Measurements from ENCODE around the gene GLB1L. TPM values are rescaled to one million over a fixed set of nuclear protein-coding genes. Genes with fewer than 3 reads are reported as not detected.

The GLB1L gene
- polyA plus RNA-seq (2013, experiment 1 of 4), result 9.0 TPM
- 12.9 TPM for polyA plus RNA-seq (2013, experiment 2 of 4)
- polyA plus RNA-seq (2013, experiment 3 of 4), result 9.6 TPM
- polyA plus RNA-seq (2013, experiment 4 of 4), result 12.7 TPM

DNA sequence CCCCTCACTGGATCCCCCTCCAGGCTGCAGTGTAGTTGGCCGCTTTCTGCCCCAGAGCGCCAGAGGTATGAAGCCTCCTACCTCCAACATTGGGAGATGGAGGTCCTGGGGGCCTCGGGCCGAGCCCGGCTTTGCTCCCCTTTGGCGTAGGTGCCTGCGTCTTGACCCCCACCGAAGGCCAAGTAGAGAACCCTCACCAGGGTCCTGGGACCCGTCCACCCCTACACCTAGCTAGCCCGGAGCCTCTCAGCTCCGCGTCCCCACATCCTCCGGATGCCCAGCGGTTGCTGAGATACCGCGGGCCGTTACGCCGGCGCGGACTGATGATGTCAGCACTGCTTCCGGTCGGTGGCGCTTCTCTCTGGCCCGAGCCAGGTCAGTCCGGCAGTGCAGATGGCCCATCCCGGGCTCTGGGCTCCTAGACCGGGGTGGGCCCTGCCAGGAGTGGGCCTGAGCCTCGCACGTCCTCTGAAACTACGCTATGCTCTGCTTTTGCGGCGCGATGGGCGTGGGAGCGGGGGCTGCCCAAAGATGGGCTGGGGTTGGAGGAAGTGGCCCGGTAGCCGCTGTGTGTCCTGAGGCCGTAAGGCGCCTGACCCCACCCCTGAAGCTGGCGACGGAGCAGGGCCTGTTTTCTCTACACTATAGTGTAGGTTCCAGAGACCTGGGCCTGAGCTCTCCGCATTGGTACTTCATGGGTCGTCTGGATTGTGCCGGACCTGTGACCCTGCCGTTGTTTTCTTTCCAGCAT, at the start of gene GLB1L, which contains the start of gene STK16:
Gene GLB1L (minus strand): TSS at position 297 of the 751 bp plus-strand sequence. CDS start 1,871 bp downstream, outside the sequence.
Gene STK16 (plus strand): TSS at position 332 of the 751 bp plus-strand sequence. CDS start 521 bp downstream, outside the sequence.
- peaks cover 5% of the 10 kb centered on the region for H3K36me3 ChIP-seq (ENCODE audit: control insufficient read depth, insufficient read depth, low read length)
- 1 to 2% methylated on average over 46 of the region's 46 CpGs for WGBS, 2 experiments
- H3K9me3 ChIP-seq (ENCODE audit: control insufficient read depth, low read length), result no peaks in the 10 kb centered on the region
- H3K4me1 ChIP-seq (ENCODE audit: control insufficient read depth, insufficient read depth, low read length), result peaks cover 9% of the 10 kb centered on the region
- peak within 1 kb of the TSS; percentile 98 for H3K27ac ChIP-seq (ENCODE audit: insufficient read depth, low read depth, low read length, poor library complexity, severe bottlenecking)
- no peaks in the 10 kb centered on the region for H3K27me3 ChIP-seq (ENCODE audit: control insufficient read depth, insufficient read depth, low read length, poor library complexity, severe bottlenecking)
- peak within 1 kb of the TSS; percentile 95 for H3K4me3 ChIP-seq (ENCODE audit: insufficient read depth, low read depth, low read length)

DNA sequence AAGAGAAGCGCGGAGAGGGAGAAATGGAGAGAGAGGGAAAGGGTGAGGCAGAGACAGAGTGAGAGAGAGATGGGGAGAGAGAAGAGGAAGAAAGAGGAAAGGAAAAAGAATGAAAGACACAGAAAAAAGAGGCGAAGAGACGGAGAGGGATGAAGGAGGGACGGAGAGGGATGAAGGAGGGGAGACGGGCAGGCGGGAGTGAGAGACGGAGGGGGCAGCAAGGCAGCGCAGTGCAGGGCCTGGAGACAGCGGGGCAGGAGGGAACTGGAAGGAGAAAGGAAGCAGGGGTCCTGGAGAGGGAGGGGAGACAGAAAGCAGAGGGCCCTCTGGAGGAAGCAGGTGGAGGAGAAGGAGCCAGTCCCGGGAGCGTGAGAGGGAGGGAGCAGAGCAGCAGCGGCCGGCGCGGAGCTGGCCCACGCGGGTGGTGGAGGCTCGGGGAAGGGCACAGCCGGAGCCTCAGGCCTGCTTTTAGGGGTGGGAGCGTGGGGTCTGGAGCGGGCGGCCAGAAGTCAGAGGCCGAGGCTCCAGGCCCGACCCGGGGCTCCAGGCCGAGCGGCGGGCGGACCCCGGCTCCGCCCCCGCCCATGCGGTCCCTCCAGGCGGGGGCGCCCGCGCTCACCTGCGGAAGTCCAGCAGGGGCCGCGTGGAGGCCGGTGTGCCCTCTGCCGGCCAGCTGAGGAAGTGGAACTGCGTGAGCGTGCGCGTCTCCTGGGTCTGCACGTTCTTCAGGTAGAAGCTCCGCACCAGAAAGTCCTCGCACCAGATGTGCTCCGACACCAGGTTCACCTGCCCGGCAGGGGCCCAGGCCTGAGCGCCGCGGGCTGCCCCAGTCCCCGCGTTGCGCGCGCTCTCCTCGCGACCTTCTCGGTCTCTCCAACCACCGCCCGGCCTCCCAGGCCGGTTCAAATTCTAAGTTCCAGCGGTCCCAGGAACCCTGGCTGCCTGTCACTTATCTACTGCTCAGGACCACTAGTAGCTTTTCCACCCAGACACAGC, 49.4 kb upstream of the GLB1L start:
- Histone ChIP-seq H3K36me3 (ENCODE audit: control insufficient read depth, insufficient read depth, low read length) (no peaks in the 10 kb centered on the region), H3K4me3 (ENCODE audit: insufficient read depth, low read depth, low read length) (peak overlapping the region; percentile 54), H3K4me1 (ENCODE audit: control insufficient read depth, insufficient read depth, low read length) (peaks cover 14% of the 10 kb centered on the region), H3K9me3 (ENCODE audit: control insufficient read depth, low read length) (no peaks in the 10 kb centered on the region), H3K27me3 (ENCODE audit: control insufficient read depth, insufficient read depth, low read length, poor library complexity, severe bottlenecking) (peaks cover 22% of the 10 kb centered on the region), H3K27ac (ENCODE audit: insufficient read depth, low read depth, low read length, poor library complexity, severe bottlenecking) (no peak overlapping the region)
- WGBS, 2 experiments, result 5 to 6% methylated on average over 67 of the region's 67 CpGs

DNA sequence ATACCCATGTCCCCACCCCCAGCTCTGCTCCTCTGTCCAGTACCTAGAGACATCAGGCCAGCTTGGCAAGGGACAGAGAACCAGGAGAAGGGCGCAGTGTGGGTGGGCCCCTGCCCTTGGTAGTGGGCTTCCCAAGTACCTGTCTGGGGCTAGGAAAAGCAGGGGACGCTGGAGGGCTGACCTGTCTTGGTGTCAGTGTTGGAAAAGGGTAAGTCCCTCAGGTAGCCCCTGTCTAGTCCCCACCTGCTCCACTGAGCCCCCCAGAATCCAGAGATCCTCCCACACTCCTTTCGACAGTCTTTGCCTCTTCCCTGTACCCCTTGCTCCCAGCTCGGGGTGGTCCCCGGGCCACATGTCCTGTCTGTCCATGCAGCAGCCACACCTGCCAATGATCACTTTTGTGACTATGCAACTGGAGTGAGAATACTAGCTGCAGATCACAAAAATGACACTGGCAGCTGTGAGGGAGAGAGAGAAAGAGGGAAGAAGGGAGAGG, 48.5 kb upstream of the GLB1L start:
- peaks cover 22% of the 10 kb centered on the region for H3K27me3 ChIP-seq (ENCODE audit: control insufficient read depth, insufficient read depth, low read length, poor library complexity, severe bottlenecking)
- H3K4me3 ChIP-seq (ENCODE audit: insufficient read depth, low read depth, low read length), result peak overlapping the region; percentile 54
- H3K9me3 ChIP-seq (ENCODE audit: control insufficient read depth, low read length), result no peaks in the 10 kb centered on the region
- peaks cover 6% of the 10 kb centered on the region for H3K4me1 ChIP-seq (ENCODE audit: control insufficient read depth, insufficient read depth, low read length)
- no peak overlapping the region for H3K27ac ChIP-seq (ENCODE audit: insufficient read depth, low read depth, low read length, poor library complexity, severe bottlenecking)
- H3K36me3 ChIP-seq (ENCODE audit: control insufficient read depth, insufficient read depth, low read length), result no peaks in the 10 kb centered on the region
- WGBS, 2 experiments, result 90 to 91% methylated on average over 5 of the region's 5 CpGs

DNA sequence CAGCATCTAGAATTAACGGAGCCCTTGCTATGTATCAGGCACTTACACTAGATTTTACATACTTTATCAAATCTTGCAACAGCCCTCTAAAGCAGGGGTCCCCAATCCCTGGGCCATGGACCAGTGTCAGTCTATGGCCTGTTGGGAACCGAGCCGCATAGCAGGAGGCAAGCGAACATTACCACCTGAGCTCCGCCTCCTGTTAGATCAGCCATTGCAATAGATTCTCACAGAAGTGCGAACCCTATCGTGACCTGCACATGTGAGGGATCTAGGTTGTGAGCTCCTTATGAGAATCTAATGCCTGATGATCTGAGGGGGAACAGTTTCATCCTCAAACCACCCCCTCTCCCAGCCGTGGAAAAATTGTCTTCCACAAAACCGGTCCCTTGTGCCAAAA, 47.4 kb upstream of the GLB1L start:
- peaks cover 6% of the 10 kb centered on the region for H3K4me1 ChIP-seq (ENCODE audit: control insufficient read depth, insufficient read depth, low read length)
- 93 to 94% methylated on average over 9 of the region's 9 CpGs for WGBS, 2 experiments
- no peak overlapping the region for H3K4me3 ChIP-seq (ENCODE audit: insufficient read depth, low read depth, low read length)
- no peaks in the 10 kb centered on the region for H3K9me3 ChIP-seq (ENCODE audit: control insufficient read depth, low read length)
- no peaks in the 10 kb centered on the region for H3K36me3 ChIP-seq (ENCODE audit: control insufficient read depth, insufficient read depth, low read length)
- H3K27ac ChIP-seq (ENCODE audit: insufficient read depth, low read depth, low read length, poor library complexity, severe bottlenecking), result no peak overlapping the region
- peaks cover 22% of the 10 kb centered on the region for H3K27me3 ChIP-seq (ENCODE audit: control insufficient read depth, insufficient read depth, low read length, poor library complexity, severe bottlenecking)

DNA sequence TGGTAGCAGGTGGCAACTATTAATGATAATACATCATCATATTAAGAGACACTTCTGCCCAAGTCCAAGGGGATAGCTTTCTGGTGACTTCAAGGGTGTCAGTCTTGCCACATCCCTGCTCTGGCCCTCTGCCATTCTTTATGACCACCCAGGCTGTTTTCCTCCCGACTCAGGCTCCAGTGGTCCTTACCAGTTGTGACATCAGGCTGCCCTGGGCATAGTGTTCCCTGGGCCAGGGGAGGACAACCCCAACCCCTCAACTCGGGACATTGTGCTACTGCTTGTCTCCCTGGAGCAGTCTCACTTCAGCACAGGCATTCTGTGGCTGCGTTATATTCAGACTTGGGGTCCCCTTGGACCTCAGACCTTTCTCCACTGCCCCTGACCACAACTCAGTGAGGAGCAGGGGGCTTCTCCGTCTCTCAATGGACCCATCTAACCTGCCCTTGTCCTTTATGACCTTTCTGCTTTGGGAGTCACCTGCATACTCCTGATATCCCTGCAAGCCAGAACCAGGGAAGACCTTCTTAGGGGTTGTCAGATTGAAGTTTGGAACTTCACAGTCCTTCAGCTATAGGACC, 46.8 kb upstream of the GLB1L start:
- Histone ChIP-seq H3K4me3 (ENCODE audit: insufficient read depth, low read depth, low read length) (no peak overlapping the region), H3K27me3 (ENCODE audit: control insufficient read depth, insufficient read depth, low read length, poor library complexity, severe bottlenecking) (peaks cover 22% of the 10 kb centered on the region), H3K9me3 (ENCODE audit: control insufficient read depth, low read length) (no peaks in the 10 kb centered on the region), H3K27ac (ENCODE audit: insufficient read depth, low read depth, low read length, poor library complexity, severe bottlenecking) (no peak overlapping the region), H3K4me1 (ENCODE audit: control insufficient read depth, insufficient read depth, low read length) (peaks cover 6% of the 10 kb centered on the region), H3K36me3 (ENCODE audit: control insufficient read depth, insufficient read depth, low read length) (no peaks in the 10 kb centered on the region)
- 86 to 88% methylated on average over 4 of the region's 4 CpGs for WGBS, 2 experiments

DNA sequence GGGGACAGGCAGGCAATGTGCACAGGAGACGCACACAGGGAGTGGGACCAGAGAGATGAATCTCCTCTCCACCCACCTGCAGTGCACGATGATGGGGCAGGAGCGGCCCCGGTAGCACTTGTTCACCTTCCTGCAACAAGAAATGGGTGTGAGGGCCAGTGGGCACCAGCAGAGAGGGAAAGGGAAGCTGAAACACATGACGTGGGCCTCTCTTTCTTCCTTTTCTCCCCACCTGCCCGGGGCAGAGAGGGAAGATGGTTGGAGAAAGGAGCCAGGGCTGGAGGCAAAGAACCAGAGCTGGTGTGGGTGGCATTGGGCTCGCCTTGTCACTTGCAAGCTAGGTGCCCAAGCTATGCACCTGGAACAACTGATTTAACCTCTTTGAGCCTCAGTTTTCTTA, 46.1 kb upstream of the GLB1L start:
- H3K4me1 ChIP-seq (ENCODE audit: control insufficient read depth, insufficient read depth, low read length), result peaks cover 10% of the 10 kb centered on the region
- WGBS, 2 experiments, result 85 to 89% methylated on average over 7 of the region's 7 CpGs
- peaks cover 18% of the 10 kb centered on the region for H3K27me3 ChIP-seq (ENCODE audit: control insufficient read depth, insufficient read depth, low read length, poor library complexity, severe bottlenecking)
- no peaks in the 10 kb centered on the region for H3K9me3 ChIP-seq (ENCODE audit: control insufficient read depth, low read length)
- no peak overlapping the region for H3K27ac ChIP-seq (ENCODE audit: insufficient read depth, low read depth, low read length, poor library complexity, severe bottlenecking)
- no peaks in the 10 kb centered on the region for H3K36me3 ChIP-seq (ENCODE audit: control insufficient read depth, insufficient read depth, low read length)
- no peak overlapping the region for H3K4me3 ChIP-seq (ENCODE audit: insufficient read depth, low read depth, low read length)

DNA sequence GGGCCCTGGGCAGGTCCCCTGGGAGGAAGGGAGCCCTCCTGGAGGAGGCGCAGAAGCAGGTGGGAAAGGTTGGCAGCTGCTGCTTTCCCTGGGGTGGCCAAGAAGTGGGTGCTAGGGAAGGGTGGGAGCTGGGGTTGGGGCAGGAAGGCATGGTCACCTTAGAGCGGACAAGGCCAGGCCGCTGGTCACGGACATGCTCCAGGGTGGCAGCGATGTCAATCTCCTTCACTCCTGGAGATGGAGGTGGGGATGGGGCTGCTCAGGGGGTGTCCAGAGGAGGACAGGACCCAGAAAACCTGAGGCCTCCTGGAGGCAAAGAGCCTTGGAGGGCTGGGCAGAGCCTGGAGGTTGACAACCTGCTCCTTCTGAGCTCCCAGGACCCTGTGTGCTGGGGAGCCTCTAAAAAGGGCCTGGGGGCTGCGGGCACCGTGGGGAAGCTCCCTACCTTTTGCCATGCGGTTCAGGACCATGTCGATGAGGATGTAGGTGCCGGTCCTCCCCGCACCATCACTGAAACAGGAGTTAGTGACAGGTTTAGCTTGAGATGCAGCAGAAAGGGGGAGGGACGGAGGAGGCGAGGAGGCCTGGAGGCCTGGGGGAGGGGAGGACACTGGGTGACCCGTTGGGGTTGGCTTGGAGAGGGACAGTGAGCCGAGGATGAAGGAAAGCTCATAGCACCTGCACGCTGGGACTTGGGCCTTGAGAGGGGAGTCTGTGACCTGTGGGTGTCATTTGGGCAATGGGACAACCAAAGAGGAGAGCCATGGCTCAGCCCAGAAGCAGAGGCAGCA, 45.3 kb upstream of the GLB1L start:
- H3K9me3 ChIP-seq (ENCODE audit: control insufficient read depth, low read length), result no peaks in the 10 kb centered on the region
- H3K27ac ChIP-seq (ENCODE audit: insufficient read depth, low read depth, low read length, poor library complexity, severe bottlenecking), result no peak overlapping the region
- no peak overlapping the region for H3K4me3 ChIP-seq (ENCODE audit: insufficient read depth, low read depth, low read length)
- no peaks in the 10 kb centered on the region for H3K36me3 ChIP-seq (ENCODE audit: control insufficient read depth, insufficient read depth, low read length)
- H3K27me3 ChIP-seq (ENCODE audit: control insufficient read depth, insufficient read depth, low read length, poor library complexity, severe bottlenecking), result peaks cover 16% of the 10 kb centered on the region
- H3K4me1 ChIP-seq (ENCODE audit: control insufficient read depth, insufficient read depth, low read length), result peaks cover 14% of the 10 kb centered on the region
- WGBS, 2 experiments, result 91 to 92% methylated on average over 16 of the region's 16 CpGs

DNA sequence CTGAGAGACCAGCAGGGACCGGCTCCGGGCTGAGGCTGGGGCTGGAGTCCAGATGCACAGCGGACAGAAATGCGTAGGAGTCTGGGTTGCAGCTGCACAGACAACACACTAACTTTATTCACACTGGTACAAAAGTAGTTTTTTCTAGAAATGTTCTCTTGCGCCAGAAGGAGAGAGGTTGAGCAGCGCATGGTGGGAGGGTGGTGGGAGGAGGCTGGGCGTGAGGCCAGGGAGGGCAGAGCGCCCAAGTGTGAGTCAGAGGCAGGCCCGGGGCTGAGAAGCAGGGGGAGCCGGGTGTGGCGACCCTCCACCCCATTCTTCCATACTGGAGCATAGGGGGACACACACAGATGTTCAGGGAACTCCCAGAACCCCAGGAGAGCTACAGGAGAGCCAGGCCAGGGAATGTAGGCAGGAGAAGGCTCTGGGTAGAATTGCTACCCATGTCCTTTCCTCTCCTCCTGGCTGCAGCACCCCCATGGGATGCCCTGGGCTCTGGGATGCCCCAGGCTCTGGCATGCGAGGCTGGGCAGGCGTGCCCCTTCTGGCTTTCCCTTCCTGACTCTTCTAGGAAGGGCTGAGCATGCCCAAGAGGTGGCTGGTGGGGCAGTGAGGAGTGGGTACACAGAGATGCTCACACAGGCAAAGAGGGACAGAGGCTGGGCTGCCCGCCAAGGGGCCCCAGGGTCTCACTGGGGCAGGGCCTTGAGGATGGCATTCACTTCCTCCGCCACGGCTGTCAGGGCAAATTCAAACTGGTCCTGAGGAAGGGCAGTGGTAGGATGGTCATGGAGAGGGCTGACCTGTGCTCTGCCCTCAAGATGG, 44.5 kb upstream of the GLB1L start:
- no peaks in the 10 kb centered on the region for H3K9me3 ChIP-seq (ENCODE audit: control insufficient read depth, low read length)
- H3K36me3 ChIP-seq (ENCODE audit: control insufficient read depth, insufficient read depth, low read length), result no peaks in the 10 kb centered on the region
- whole genome bisulfite sequencing, 2 experiments, result 88% methylated on average over 16 of the region's 16 CpGs
- H3K4me3 ChIP-seq (ENCODE audit: insufficient read depth, low read depth, low read length), result no peak overlapping the region
- peaks cover 8% of the 10 kb centered on the region for H3K27me3 ChIP-seq (ENCODE audit: control insufficient read depth, insufficient read depth, low read length, poor library complexity, severe bottlenecking)
- H3K4me1 ChIP-seq (ENCODE audit: control insufficient read depth, insufficient read depth, low read length), result peaks cover 14% of the 10 kb centered on the region
- no peak overlapping the region for H3K27ac ChIP-seq (ENCODE audit: insufficient read depth, low read depth, low read length, poor library complexity, severe bottlenecking)

DNA sequence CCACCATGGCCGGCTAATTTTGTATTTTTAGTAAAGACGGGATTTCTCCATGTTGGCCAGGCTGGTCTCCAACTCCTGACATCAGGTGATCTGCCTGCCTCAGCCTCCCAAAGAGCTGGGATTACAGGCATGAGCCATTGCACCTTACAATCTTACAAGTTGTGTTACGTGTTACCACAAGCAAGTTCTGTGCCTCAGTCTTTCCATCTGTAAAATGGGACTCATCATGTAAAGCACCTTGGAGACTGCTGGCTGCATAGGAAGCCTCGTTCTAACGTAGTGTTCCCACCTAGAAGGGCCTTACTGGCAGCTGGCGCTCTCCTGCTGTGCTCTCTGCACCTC, 43.9 kb upstream of the GLB1L start:
- Histone ChIP-seq H3K9me3 (ENCODE audit: control insufficient read depth, low read length) (no peaks in the 10 kb centered on the region), H3K4me3 (ENCODE audit: insufficient read depth, low read depth, low read length) (no peak overlapping the region), H3K4me1 (ENCODE audit: control insufficient read depth, insufficient read depth, low read length) (peaks cover 11% of the 10 kb centered on the region), H3K36me3 (ENCODE audit: control insufficient read depth, insufficient read depth, low read length) (no peaks in the 10 kb centered on the region), H3K27me3 (ENCODE audit: control insufficient read depth, insufficient read depth, low read length, poor library complexity, severe bottlenecking) (peaks cover 7% of the 10 kb centered on the region), H3K27ac (ENCODE audit: insufficient read depth, low read depth, low read length, poor library complexity, severe bottlenecking) (no peak overlapping the region)
- 86% methylated on average over 6 of the region's 6 CpGs for WGBS, 2 experiments
